SK-N-MC (cell line): ENCODE data around the gene MAMLD1.

Source experiments
- EZH2 ChIP-seq: fragments of 200-600 bp; sonication (generic); IDR thresholded peaks from one replicate; pipeline ENCODE4 v1.6.1; 2017; ENCODE audit warnings: antibody characterized with exemption
- POLR2AphosphoS5 ChIP-seq: IDR thresholded peaks from 2 replicates; pipeline ENCODE4 v1.6.1; 2012; ENCODE audit warnings: mild to moderate bottlenecking, low read depth, low read length, borderline replicate concordance

GRCh38 chrX:150372280-150372679 lies 9.2 kb downstream of the MAMLD1 start:
- TF ChIP-seq POLR2AphosphoS5: no peak
- no peak for TF ChIP-seq EZH2
